Activated T-helper 1 cell treated with anti-CD3 and anti-CD28 coated beads, Interleukin-12 subunit alpha, Interleukin-12 subunit beta, Interleukin-2, Interleukin-4 antibody, amounts not matched to agents 30 ng/mL and 10 ng/mL and 1 ng/mL, durations not matched to agents 14 hours and 24 hours and 36 hours (primary cell): ENCODE results near the gene SYNCRIP. TPM values are rescaled to one million over a fixed set of nuclear protein-coding genes. Genes with fewer than 3 reads are reported as not detected.
"Not testable (repeated sequence)": the region's sequence is repeated elsewhere in the genome, so short reads cannot be mapped to it uniquely, and the experiment has no call there.

ENCODE experiments used
- DNase-seq: peaks from one replicate; pipeline ENCODE4 v3.0.0; 2021; ENCODE audit warnings: low spot score
- H3K27ac Mint-ChIP-seq: one replicate; pipeline ENCODE4 v1.8.0; 2021; ENCODE audit warnings: mild to moderate bottlenecking, mixed read lengths
- H3K27me3 Mint-ChIP-seq: one replicate; pipeline ENCODE4 v1.8.0; 2022; ENCODE audit warnings: mild to moderate bottlenecking, moderate library complexity, mixed read lengths; ENCODE audit not compliant: insufficient read depth
- H3K36me3 Mint-ChIP-seq: one replicate; pipeline ENCODE4 v1.8.0; 2021; ENCODE audit warnings: low read depth, mixed read lengths
- H3K4me1 Mint-ChIP-seq: one replicate; pipeline ENCODE4 v1.8.0; 2021; ENCODE audit warnings: low read depth, mixed read lengths
- H3K4me3 Mint-ChIP-seq: one replicate; pipeline ENCODE4 v1.8.0; 2021; ENCODE audit warnings: mild to moderate bottlenecking, moderate library complexity, mixed read lengths
- H3K9me3 Mint-ChIP-seq: one replicate; pipeline ENCODE4 v1.8.0; 2021; ENCODE audit warnings: mixed read lengths
- intact Hi-C: fragments of 100-400 bp; cut with micrococcal nuclease; formaldehyde crosslinking; loops from one replicate; pipeline ENCODE4 v1.15.1; 2024
- total RNA-seq: library from RNA; stranded (reverse); gene quantifications from 2 replicates; pipeline ENCODE4 v1.2.3, GENCODE V29; 2022

SYNCRIP gene
- total RNA-seq, 1 donor from 2014 or later: 207 TPM

DNA sequence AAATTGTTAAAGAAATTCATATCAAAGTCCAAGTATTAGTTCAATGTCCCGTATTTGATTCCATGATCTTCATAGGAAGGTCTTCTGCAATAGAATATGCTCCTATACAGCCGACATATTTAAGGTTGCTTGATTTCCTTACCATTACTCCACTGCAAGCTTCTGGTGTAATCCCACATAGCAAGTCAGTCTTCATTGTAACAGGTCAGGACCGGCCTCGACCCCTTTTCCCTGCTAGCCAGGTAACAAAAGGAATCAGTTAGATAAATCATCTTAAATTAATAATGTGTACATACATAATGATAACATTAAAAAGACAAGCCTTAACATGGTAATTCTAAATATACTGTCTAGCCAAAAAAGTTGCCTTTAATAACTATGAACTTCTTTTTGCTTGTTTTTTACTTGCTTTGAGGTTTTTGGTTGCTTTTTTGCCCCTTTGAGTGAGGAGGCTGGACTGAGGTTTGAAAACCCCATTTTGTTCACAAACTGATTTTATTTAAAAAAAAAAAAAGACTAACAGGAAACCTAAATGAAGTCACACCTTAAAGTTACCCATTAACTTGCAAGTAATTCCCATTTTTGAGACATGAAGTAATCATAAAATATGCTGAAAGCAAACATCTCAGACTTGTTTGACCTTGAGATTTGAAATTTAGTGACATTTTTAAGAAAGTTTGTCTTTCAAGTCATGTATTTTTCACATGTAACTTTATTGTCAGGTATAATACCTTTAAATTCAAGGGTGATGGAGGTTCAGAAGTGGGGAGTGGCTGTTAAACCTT lies 29.8 kb downstream of the SYNCRIP start:
- Mint-ChIP-seq H3K36me3 (peaks cover 50% of the 10 kb centered on the region), H3K4me3 (no peak overlapping the region), H3K27ac (no peak overlapping the region), H3K4me1 (peaks cover 12% of the 10 kb centered on the region), H3K27me3 (no peaks in the 10 kb centered on the region), H3K9me3 (no peaks in the 10 kb centered on the region)
- no peak for DNase-seq
- intact Hi-C loops: loop anchor here (1.0 to 2.0 kb wide), 2 partner anchors 14 to 61 kb away; no protein-coding TSS in a partner anchor

DNA sequence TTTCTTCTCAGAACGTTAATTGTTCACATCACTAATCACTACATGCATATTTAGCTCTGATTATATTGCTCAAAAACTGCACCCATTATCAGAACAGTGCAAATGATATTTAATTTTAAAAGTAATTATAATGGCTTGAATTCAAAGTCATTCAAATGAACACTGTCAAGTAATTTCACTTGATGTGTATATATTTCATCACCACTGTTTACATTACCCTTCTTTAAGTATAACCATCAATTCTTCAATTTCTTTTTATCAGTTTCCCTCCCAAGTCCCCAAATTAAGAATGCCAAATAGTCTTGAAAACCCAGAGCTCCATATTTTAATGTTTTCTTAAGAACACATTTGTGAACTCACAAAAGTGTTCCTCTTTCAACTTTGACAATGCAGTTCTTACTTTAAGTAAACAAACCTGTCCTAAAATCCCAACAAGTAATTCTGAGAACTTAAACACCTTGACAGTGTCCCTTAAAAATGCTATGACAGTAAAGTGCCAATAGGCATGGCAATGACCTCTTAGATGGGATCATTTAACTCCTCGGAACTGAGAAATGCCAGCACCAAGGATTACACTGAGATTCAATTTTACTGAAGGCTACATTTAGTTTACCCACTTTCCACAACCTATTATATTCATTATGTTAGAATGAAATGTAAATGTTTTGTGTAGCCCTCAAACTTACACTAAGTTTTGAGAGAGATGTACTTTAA lies 32.3 kb downstream of the SYNCRIP start:
- intact Hi-C loops: no loop called here
- Mint-ChIP-seq H3K9me3 (no peaks in the 10 kb centered on the region), H3K4me1 (peaks cover 12% of the 10 kb centered on the region), H3K4me3 (no peak overlapping the region), H3K27me3 (no peaks in the 10 kb centered on the region), H3K27ac (no peak overlapping the region), H3K36me3 (peaks cover 46% of the 10 kb centered on the region)
- DNase-seq: no peak

DNA sequence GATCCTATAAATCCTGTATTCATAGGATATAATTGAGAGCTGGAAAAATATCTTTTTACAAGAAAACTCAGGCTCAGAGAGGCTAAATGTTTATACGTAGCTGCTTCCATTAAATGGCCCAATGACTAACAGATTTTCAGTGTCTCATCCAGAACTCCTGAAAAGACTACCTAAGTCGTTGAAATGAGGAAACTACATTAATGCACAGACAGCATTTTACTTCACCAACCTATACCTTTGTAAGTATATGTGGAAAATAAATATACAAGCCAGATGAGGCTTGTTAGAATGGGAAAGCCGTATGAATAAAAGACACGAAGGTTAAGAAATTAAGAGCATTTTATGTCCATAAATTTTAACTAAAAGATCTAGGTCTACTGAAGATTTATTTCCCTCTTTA lies 40.6 kb downstream of the SYNCRIP start:
- Mint-ChIP-seq H3K4me3 (no peak overlapping the region), H3K27me3 (no peaks in the 10 kb centered on the region), H3K27ac (no peak overlapping the region), H3K36me3 (peaks cover 12% of the 10 kb centered on the region), H3K4me1 (no peaks in the 10 kb centered on the region), H3K9me3 (no peaks in the 10 kb centered on the region)
- intact Hi-C loops: no loop called here
- no peak for DNase-seq

DNA sequence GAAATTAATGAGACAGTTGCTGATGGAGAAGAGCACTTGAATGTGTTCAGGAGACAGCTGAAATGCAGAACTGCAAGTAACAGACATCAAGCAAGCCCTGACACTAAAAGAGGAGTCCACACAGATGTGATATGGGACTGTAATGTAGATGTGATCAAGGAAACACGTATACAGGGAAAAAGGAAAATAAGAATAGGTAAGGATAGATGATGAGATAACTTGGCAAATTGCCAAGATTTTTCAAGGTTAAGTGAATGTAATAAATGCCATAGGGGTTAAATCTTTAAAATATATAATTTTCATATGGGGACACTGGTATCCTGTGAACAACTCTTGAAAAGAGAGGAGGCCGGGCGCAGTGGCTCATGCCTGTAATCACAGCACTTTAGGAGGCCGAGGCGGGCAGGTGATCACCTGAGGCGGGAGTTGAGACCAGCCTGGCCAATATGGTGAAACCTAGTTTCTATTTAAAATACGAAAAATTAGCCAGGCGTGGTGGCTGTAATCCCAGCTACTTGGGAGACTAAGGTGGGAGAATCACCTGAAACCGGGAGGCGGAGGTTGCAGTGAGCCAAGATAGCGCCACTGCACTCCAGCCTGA lies 41.9 kb downstream of the SYNCRIP start:
- Mint-ChIP-seq H3K27me3 (no peaks in the 10 kb centered on the region), H3K4me3 (no peak overlapping the region), H3K9me3 (no peaks in the 10 kb centered on the region), H3K27ac (no peak overlapping the region), H3K36me3 (peaks cover 12% of the 10 kb centered on the region), H3K4me1 (no peaks in the 10 kb centered on the region)
- intact Hi-C loops: loop anchor here (1.0 kb wide), 1 partner anchor 23 kb away; no protein-coding TSS in a partner anchor
- no peak for DNase-seq

DNA sequence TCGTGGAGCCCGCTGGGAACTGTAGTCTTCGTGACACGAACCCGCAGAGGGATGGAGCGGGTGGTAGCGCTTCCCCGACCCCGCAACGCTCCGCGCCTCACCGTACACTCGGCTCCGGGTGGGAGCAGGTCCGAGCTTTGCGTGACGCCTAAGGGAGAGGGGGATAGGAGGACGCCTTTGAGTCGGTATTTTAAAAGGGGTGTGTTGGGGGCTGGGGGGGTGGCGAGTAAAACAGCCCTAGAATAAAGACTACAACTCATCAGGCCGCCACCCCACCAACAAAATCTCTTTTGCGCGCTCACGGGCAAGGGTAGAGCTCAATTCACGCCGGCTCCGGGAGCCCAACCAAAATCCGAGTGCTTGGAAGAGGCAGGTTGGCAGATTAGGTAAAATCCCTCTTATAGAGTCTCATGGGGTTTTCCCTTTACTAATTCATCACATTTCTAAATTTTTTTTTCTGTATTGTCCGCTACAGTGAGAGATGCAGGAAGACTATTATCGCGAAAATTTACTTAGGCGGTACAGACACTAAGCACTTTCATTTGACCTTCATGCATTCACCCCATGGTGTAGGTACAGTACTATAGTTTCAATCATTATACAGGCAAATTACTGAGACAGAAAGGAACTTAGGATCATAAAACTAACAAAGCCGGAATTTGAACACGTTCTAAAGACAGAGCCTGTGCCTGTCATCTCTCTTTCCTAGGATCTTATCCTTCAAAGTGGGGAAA lies 48.3 kb downstream of the SYNCRIP start:
- DNase-seq: no peak
- intact Hi-C loops: loop anchor here (1.0 to 5.0 kb wide), 5 partner anchors 49 to 1367 kb away; partner anchors contain the start of genes CEP162 and NT5E
- H3K9me3 Mint-ChIP-seq: no peaks in the 10 kb centered on the region
- H3K27me3 Mint-ChIP-seq: no peaks in the 10 kb centered on the region
- H3K27ac Mint-ChIP-seq: peak overlapping the region; percentile 93
- H3K4me3 Mint-ChIP-seq: peak overlapping the region; percentile 94
- H3K36me3 Mint-ChIP-seq: peaks cover 16% of the 10 kb centered on the region
- peaks cover 14% of the 10 kb centered on the region for H3K4me1 Mint-ChIP-seq

DNA sequence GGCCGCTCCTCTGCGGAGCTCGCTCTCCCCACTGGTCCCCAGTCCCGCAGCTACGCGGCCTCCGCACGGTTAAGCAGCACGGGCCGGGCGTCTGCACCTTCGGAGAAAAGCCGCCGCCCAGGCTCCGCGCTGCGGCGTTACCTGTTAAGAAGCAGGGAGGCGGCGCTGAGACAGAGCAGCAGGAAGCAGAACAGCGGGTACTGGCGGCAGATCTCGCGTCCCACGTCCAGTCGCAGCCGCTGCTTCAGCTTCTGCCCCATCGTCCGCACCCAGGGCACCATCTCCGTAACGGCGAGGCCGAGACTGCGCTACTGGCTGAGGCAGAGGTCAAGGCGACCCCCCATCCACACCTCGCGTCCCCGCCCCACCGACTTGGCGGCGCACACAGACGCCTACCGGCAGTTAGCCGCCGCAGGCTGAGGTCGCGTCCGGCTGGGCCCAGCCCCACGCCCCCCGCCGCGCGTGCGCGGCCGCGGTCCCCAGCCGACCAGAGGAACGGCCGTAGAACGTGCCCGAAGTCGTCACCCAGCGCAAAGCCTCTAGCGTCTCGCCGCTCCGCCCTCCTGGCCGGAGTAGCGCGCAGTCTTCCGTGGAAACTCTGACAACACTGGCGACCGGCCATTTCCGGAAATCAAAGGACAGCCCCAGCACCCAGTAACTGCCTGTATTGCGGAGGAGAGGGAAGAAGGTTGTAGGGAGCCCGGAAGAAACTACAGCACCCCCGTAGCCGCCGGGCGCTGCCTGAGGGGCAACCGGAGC lies 49.1 kb downstream of the SYNCRIP start, which contains the start of gene SNX14:
TSS of gene SNX14 (minus strand) at position 421 of the 759 bp plus-strand sequence. CDS start at position 281, 140 bp downstream.
- peaks cover 14% of the 10 kb centered on the region for H3K4me1 Mint-ChIP-seq
- intact Hi-C loops: loop anchor here (1.0 to 5.0 kb wide), 7 partner anchors 50 to 1366 kb away; partner anchors contain the start of genes CEP162 and NT5E

DNA sequence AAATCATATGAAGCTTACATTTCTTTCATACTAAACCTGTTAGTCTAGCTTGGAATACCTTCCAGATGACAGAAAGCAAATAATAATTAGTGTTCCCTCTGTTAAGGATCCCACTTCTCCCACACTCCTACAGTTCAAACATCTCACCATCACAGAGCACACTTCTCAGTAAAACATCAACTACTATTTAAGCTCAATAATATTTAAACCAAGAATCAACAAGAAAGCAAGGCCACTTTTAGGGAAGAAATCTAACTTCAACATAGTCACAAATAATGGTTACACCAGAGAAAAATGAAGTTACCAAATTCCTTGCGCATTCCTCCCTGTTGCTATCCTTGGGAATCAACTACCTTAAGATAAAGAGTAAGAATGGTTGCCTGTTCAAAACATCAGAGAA lies 50.7 kb downstream of the SYNCRIP start:
- DNase-seq: no peak
- H3K4me1 Mint-ChIP-seq: peaks cover 14% of the 10 kb centered on the region
- H3K27me3 Mint-ChIP-seq: no peaks in the 10 kb centered on the region
- no peaks in the 10 kb centered on the region for H3K9me3 Mint-ChIP-seq
- peak overlapping the region; percentile 94 for H3K4me3 Mint-ChIP-seq
- H3K27ac Mint-ChIP-seq: peak overlapping the region; percentile 70
- intact Hi-C loops: loop anchor here (2.0 to 5.0 kb wide), 3 partner anchors 131 to 1365 kb away; partner anchors contain the start of gene CEP162
- H3K36me3 Mint-ChIP-seq: peaks cover 17% of the 10 kb centered on the region

More for the DNA sequence above, 49.1 kb downstream of the SYNCRIP start, which contains the start of gene SNX14:
- Mint-ChIP-seq H3K4me3 (peak within 1 kb of the TSS; percentile 94), H3K9me3 (no peaks in the 10 kb centered on the region), H3K27ac (peak within 1 kb of the TSS; percentile 93), H3K27me3 (no peaks in the 10 kb centered on the region), H3K36me3 (peaks cover 16% of the 10 kb centered on the region)
- DNase-seq: peak; percentile 74

DNA sequence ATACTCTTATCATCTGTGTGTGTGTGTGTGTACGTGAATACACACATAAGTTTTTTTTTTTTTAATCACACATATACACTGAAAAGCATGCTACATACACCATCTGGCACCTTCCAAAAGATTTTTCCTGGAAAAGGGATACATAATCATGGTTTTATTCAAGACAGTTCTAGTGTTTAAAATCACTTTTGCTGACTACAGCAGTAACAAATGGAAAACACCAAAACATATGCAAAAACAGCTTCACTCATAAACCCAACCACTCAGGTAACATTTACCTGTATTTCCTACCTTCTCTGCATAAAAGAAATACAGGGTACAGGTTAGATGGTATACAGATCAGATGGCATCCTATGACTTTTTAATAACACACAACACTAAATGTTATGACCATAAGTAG lies 51.5 kb downstream of the SYNCRIP start:
- no peak overlapping the region for H3K27ac Mint-ChIP-seq
- no peaks in the 10 kb centered on the region for H3K9me3 Mint-ChIP-seq
- no peak for DNase-seq
- intact Hi-C loops: loop anchor here (5.0 kb wide), 2 partner anchors 229 to 1364 kb away; partner anchors contain the start of gene CEP162
- H3K27me3 Mint-ChIP-seq: no peaks in the 10 kb centered on the region
- H3K4me1 Mint-ChIP-seq: peaks cover 14% of the 10 kb centered on the region
- peak overlapping the region; percentile 23 for H3K4me3 Mint-ChIP-seq
- H3K36me3 Mint-ChIP-seq: peaks cover 18% of the 10 kb centered on the region

DNA sequence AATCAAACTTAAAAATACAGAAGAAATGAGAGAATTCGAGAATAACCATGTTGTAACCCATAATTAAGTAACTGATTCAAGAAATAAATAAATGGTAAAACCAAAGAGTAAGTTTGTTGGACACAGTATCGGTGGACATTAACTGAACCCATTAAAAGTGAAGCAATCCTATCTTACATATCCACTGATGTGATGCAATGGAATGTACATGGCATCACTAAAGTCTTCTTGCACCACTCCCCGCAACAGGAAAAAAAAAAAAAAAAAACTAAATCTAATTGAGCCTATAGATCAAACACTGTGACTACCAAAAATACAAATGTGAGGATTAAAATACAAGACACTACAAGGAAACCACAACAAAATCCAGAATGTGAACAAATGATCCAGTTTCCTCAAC lies 56.9 kb downstream of the SYNCRIP start:
- Mint-ChIP-seq H3K36me3 (peaks cover 45% of the 10 kb centered on the region), H3K27ac (no peak overlapping the region), H3K27me3 (no peaks in the 10 kb centered on the region), H3K9me3 (peaks cover 46% of the 10 kb centered on the region), H3K4me1 (peaks cover 4% of the 10 kb centered on the region), H3K4me3 (no peak overlapping the region)
- DNase-seq: no peak
- intact Hi-C loops: no loop called here

DNA sequence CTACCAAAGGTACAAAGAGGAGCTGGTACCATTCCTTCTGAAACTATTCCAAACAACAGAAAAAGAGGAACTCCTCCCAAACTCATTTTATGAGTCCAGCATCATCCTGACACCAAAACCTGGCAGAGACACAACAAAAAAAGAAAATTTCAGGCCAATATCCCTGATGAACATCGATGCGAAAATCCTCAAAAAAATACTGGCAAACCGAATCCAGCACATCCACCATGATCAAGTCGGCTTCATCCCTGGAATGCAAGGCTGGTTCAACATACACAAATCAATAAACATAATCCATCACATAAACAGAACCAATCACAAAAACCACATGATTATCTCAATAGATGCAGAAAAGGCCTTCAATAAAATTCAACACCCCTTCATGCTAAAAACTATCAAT lies 59.9 kb downstream of the SYNCRIP start:
- peaks cover 46% of the 10 kb centered on the region for H3K9me3 Mint-ChIP-seq
- H3K27me3 Mint-ChIP-seq: not testable (repeated sequence)

DNA sequence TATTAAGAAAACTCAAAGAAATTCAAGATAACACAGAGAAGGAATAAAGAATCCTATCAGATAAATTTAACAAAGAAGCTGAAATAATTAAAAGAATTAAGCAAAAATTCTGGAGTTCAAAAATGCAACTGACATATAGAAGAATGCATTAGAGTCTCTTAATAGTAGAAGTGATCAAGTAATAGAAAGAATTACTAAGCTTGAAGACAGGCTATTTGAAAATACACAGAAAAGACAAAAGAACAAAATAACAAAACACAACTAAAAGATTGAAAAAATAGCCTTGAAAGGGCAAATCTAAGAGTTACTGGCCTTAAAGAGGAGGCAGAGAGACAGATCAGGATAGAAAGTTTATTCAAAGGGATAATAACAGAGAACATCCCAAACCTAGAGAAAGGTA lies 61.1 kb downstream of the SYNCRIP start:
- H3K4me1 Mint-ChIP-seq: peaks cover 9% of the 10 kb centered on the region
- no peak overlapping the region for H3K4me3 Mint-ChIP-seq
- H3K27ac Mint-ChIP-seq: no peak overlapping the region
- no peak for DNase-seq
- H3K9me3 Mint-ChIP-seq: peaks cover 46% of the 10 kb centered on the region
- no peaks in the 10 kb centered on the region for H3K27me3 Mint-ChIP-seq
- peaks cover 32% of the 10 kb centered on the region for H3K36me3 Mint-ChIP-seq
- intact Hi-C loops: no loop called here

More for the DNA sequence above, 59.9 kb downstream of the SYNCRIP start:
- intact Hi-C loops, H3K27ac Mint-ChIP-seq, H3K4me3 Mint-ChIP-seq, H3K4me1 Mint-ChIP-seq, DNase-seq: not testable (repeated sequence)
- peaks cover 34% of the 10 kb centered on the region for H3K36me3 Mint-ChIP-seq
